ENCODE results near the gene SCEL. TPM values are rescaled to one million over a fixed set of nuclear protein-coding genes. Genes with fewer than 3 reads are reported as not detected.
A peak's percentile ranks its signal among the peaks of the same experiment; 100 is the strongest.

SCEL gene
- total and polyA plus RNA-seq, 2 experiments from 2014 or later = 5.4 to 5.8 TPM

- H3K79me2 ChIP-seq = no peaks in the 10 kb centered on the region
- no peaks in the 10 kb centered on the region for H3K27me3 ChIP-seq
- no peaks in the 10 kb centered on the region for H3K4me1 ChIP-seq (ENCODE audit: insufficient read depth)
- TF ChIP-seq CTCF (IDR thresholded peaks at IDR 0.05; ENCODE audit: poor library complexity) = no peak
- no peak overlapping the region for H3K4me3 ChIP-seq
- no peaks in the 10 kb centered on the region for H3K9me2 ChIP-seq (replicated peaks; ENCODE audit: insufficient read depth)
- H3K36me3 ChIP-seq (replicated peaks; ENCODE audit: insufficient read depth, low read depth) = no peaks in the 10 kb centered on the region
- no peaks in the 10 kb centered on the region for H4K20me1 ChIP-seq (ENCODE audit: insufficient read depth, poor library complexity, severe bottlenecking)
- DNase-seq (ENCODE audit: low spot score) = no peak
- no peaks in the 10 kb centered on the region for H3K9me3 ChIP-seq (ENCODE audit: low read depth)
- no peak overlapping the region for H2AFZ ChIP-seq
- no peak overlapping the region for H3K4me2 ChIP-seq
- WGBS (ENCODE audit: low lambda C conversion rate, missing lambda C conversion rate) = 73% methylated on average over 7 of the region's 7 CpGs
- no peak overlapping the region for H3K27ac ChIP-seq
Observed at GRCh38 chr13:77533875-77534788, 1.4 kb upstream of the SCEL start.

GRCh38 chr13:77536358-77536757, 852 bp downstream of the SCEL start:
- Histone ChIP-seq H3K79me2 (no peaks in the 10 kb centered on the region), H2AFZ (no peak overlapping the region), H3K27ac (peak overlapping the region; percentile 45), H3K27me3 (no peaks in the 10 kb centered on the region), H4K20me1 (ENCODE audit: insufficient read depth, poor library complexity, severe bottlenecking) (no peaks in the 10 kb centered on the region), H3K9me3 (ENCODE audit: low read depth) (no peaks in the 10 kb centered on the region), H3K4me2 (peak overlapping the region; percentile 21), H3K36me3 (replicated peaks; ENCODE audit: insufficient read depth, low read depth) (no peaks in the 10 kb centered on the region), H3K4me1 (ENCODE audit: insufficient read depth) (no peaks in the 10 kb centered on the region), H3K9me2 (replicated peaks; ENCODE audit: insufficient read depth) (no peaks in the 10 kb centered on the region), H3K4me3 (no peak overlapping the region)
- no peak for TF ChIP-seq EZH2phosphoT487 (IDR thresholded peaks at IDR 0.05; ENCODE audit: low read depth, severe bottlenecking, unreplicated experiment)
- no peak for TF ChIP-seq EZH2 (IDR thresholded peaks at IDR 0.05; ENCODE audit: borderline replicate concordance)
- no peak for TF ChIP-seq CTCF (IDR thresholded peaks at IDR 0.05; ENCODE audit: poor library complexity)
- peak; percentile 13 for DNase-seq (ENCODE audit: low spot score)

GRCh38 chr13:77537289-77537919, 1.9 kb downstream of the SCEL start:
- Histone ChIP-seq H3K27ac (peak overlapping the region; percentile 45), H3K9me3 (ENCODE audit: low read depth) (no peaks in the 10 kb centered on the region), H2AFZ (no peak overlapping the region), H4K20me1 (ENCODE audit: insufficient read depth, poor library complexity, severe bottlenecking) (no peaks in the 10 kb centered on the region), H3K4me2 (no peak overlapping the region), H3K4me1 (ENCODE audit: insufficient read depth) (no peaks in the 10 kb centered on the region), H3K4me3 (no peak overlapping the region), H3K36me3 (replicated peaks; ENCODE audit: insufficient read depth, low read depth) (no peaks in the 10 kb centered on the region), H3K27me3 (no peaks in the 10 kb centered on the region), H3K79me2 (no peaks in the 10 kb centered on the region), H3K9me2 (replicated peaks; ENCODE audit: insufficient read depth) (no peaks in the 10 kb centered on the region)
- no peak for TF ChIP-seq CTCF (IDR thresholded peaks at IDR 0.05; ENCODE audit: poor library complexity)
- TF ChIP-seq EZH2 (IDR thresholded peaks at IDR 0.05; ENCODE audit: borderline replicate concordance) = no peak
- TF ChIP-seq EZH2phosphoT487 (IDR thresholded peaks at IDR 0.05; ENCODE audit: low read depth, severe bottlenecking, unreplicated experiment) = no peak
- no peak for DNase-seq (ENCODE audit: low spot score)
- 63% methylated on average over 7 of the region's 7 CpGs for WGBS (ENCODE audit: low lambda C conversion rate, missing lambda C conversion rate)

Measured in hepatocyte (in vitro differentiated cells).